Measurements from ENCODE around the gene SLC6A8. TPM values are rescaled to one million over a fixed set of nuclear protein-coding genes. Genes with fewer than 3 reads are reported as not detected.
A peak's percentile ranks its signal among the peaks of the same experiment; 100 is the strongest.

Gene SLC6A8
- total and polyA plus RNA-seq, 11 donors = 113 to 241 (median 179) TPM

DNA sequence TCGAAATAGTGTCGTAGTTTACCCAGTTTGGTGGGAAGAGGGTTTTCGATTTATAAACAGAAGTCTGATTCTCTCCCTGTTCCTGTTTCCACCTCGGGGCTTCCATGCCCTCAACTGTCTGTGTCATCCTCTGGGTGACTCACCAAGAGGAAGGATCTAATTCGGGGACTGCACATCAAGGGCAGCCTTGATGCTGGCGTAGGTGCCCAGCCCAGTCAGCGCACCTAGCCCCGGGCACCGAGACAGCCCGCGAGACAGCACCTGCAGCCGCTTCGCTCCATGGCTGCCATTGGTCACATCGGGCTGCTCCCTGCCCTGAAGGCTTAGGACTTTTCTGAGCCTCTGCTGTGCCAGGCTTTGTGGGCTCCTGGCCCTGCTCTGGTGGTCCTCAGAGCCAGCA is 44.7 kb downstream of the SLC6A8 start:
- 91 to 97% (median 93%) methylated on average over 12 to 14 of the region's 14 CpGs for WGBS, 4 donors
- H3K4me1 ChIP-seq = peaks cover 0 to 16% (median 8%) of the 10 kb centered on the region in 12 donors
- no peak for ATAC-seq

DNA sequence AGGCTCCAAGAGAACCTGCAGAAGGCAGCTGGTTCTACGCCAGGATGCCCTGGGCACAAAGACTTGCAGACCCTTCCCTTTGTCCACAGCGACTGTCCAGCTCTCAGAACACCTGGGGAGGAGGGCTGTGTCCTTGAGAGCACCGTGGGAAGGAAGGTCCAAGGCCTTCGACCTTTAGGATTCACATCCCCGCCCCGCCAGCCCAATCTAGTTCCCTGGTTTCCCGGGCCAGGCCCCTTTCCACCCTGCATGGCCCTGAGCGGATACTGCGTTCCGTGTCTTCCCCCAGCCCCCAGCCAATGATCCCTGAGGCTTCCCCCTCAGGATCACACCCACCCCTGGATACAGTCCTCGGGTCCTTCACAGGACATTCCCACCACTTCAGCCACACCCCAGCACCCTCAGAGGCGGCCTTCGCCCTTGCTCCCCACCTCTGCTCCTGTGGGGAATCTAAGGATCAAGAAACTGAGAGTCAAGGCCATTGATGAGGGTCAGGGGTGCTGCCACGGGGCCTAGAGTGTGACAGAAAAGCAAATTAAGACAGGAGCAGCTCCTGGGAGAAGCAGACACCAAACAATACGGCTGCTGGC is 46.0 kb downstream of the SLC6A8 start:
- Histone ChIP-seq H3K4me1 (peaks cover 0 to 3% (median 0%) of the 10 kb centered on the region in 12 donors), H3K9me3 (peaks cover 0 to 14% (median 0%) of the 10 kb centered on the region in 12 donors), H3K27me3 (peaks cover 0 to under 1% (median 0%) of the 10 kb centered on the region in 9 donors), H3K27ac (no peak overlapping the region), H3K36me3 (peaks cover 0 to 20% (median 12%) of the 10 kb centered on the region in 9 donors), H3K4me3 (no peak overlapping the region)
- ATAC-seq = no peak
- DNase-seq = no peak
- TF ChIP-seq, protein P1, sequence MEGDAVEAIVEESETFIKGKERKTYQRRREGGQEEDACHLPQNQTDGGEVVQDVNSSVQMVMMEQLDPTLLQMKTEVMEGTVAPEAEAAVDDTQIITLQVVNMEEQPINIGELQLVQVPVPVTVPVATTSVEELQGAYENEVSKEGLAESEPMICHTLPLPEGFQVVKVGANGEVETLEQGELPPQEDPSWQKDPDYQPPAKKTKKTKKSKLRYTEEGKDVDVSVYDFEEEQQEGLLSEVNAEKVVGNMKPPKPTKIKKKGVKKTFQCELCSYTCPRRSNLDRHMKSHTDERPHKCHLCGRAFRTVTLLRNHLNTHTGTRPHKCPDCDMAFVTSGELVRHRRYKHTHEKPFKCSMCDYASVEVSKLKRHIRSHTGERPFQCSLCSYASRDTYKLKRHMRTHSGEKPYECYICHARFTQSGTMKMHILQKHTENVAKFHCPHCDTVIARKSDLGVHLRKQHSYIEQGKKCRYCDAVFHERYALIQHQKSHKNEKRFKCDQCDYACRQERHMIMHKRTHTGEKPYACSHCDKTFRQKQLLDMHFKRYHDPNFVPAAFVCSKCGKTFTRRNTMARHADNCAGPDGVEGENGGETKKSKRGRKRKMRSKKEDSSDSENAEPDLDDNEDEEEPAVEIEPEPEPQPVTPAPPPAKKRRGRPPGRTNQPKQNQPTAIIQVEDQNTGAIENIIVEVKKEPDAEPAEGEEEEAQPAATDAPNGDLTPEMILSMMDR (IDR thresholded peaks at IDR 0.05) = no peak
- no peak for TF ChIP-seq POLR2A (IDR thresholded peaks at IDR 0.05)
- WGBS, 4 donors = 81 to 92% (median 87%) methylated on average over 14 to 15 of the region's 15 CpGs
- intact Hi-C loops (cut with DNase I) = no loop called here

More for the DNA sequence above, 44.7 kb downstream of the SLC6A8 start:
- TF ChIP-seq POLR2A (IDR thresholded peaks at IDR 0.05) = no peak
- TF ChIP-seq, protein P1 (IDR thresholded peaks at IDR 0.05) = no peak
- Histone ChIP-seq H3K27me3 (no peaks in the 10 kb centered on the region), H3K27ac (peak overlapping the region in 1 of 12 donors; percentile 74), H3K9me3 (peaks cover 0 to 14% (median 0%) of the 10 kb centered on the region in 12 donors), H3K4me3 (no peak overlapping the region), H3K36me3 (peaks cover 0 to 20% (median 12%) of the 10 kb centered on the region in 9 donors)
- DNase-seq = no peak
- intact Hi-C loops (cut with DNase I) = no loop called here

DNA sequence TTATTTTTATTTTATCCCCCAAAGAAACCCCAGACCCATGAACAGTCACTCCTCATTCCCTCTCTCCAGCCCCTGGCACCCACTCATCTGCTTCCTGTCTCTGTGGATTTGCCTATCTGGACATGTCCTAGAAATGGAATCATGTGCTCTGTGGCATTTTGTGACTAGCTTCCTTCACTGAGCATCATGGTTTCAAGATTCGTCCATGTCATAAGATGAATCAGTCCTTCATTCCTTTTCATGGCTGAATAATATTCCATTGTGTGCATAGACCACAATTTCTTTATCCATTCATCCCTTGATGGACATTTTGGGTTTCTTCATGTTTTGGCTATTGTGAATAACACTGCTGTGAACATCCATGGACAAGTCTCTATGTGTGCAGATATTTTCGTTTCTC is 47.1 kb downstream of the SLC6A8 start:
- Histone ChIP-seq H3K36me3 (peaks cover 0 to 16% (median 6%) of the 10 kb centered on the region in 9 donors), H3K27me3 (peaks cover 0 to 3% (median 0%) of the 10 kb centered on the region in 9 donors), H3K27ac (no peak overlapping the region), H3K9me3 (peaks cover 0 to 14% (median 0%) of the 10 kb centered on the region in 12 donors), H3K4me3 (no peak overlapping the region), H3K4me1 (no peaks in the 10 kb centered on the region)
- DNase-seq (no peak), ATAC-seq (no peak)
- intact Hi-C loops (cut with DNase I) = no loop called here
- no peak for TF ChIP-seq POLR2A (IDR thresholded peaks at IDR 0.05)
- TF ChIP-seq, protein P1 (IDR thresholded peaks at IDR 0.05) = no peak
- 75 to 94% (median 89%) methylated on average over 2 of the region's 2 CpGs for WGBS, 4 donors

DNA sequence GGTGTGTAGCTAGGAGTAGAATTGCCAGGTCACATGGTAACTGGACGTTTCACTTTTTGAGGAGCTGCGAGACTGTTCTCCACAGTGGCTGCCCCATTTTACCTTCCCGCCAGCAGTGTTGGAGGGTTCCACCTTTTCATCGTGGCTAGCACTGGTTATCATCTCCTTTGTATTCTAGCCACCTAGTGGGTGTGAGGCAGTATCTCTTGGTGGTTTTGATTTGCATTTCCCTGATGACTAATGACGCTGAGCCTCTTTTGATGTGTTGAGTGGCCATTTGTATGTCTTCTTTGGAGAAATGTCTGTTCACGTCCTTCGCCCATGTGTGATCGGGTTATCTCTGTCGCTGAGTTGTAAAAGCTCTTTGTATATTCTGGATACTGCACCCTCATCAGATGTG is 47.5 kb downstream of the SLC6A8 start:
- Histone ChIP-seq H3K9me3 (peaks cover 0 to 12% (median 0%) of the 10 kb centered on the region in 12 donors), H3K36me3 (peaks cover 0 to 18% (median 5%) of the 10 kb centered on the region in 9 donors), H3K4me1 (no peaks in the 10 kb centered on the region), H3K4me3 (no peak overlapping the region), H3K27me3 (peaks cover 0 to 3% (median 0%) of the 10 kb centered on the region in 9 donors), H3K27ac (no peak overlapping the region)
- ATAC-seq (no peak), DNase-seq (no peak)
- TF ChIP-seq POLR2A (IDR thresholded peaks at IDR 0.05) = no peak
- intact Hi-C loops (cut with DNase I) = no loop called here
- 82 to 88% (median 85%) methylated on average over 9 of the region's 9 CpGs for WGBS, 4 donors

Measured in heart left ventricle (tissue), 16 donors.